AG10803 (cell line): ENCODE data around the gene GRAMD1B.
"Not testable (repeated sequence)": the region's sequence is repeated elsewhere in the genome, so short reads cannot be mapped to it uniquely, and the experiment has no call there.

Experiments used
- DNase-seq: peaks from one replicate; pipeline ENCODE4 v3.0.0; 2010; ENCODE audit warnings: low read depth
- H3K4me3 ChIP-seq: 2 replicates; pipeline ENCODE4 v1.5.1; 2011; ENCODE audit warnings: mild to moderate bottlenecking, low read length, control low read depth
- TF ChIP-seq, protein P1 (sequence below): conservative IDR thresholded peaks from 2 replicates; pipeline ENCODE4 v1.5.1; 2011; ENCODE audit warnings: mild to moderate bottlenecking, low read length, control low read depth, inconsistent platforms

The GRAMD1B gene

DNA sequence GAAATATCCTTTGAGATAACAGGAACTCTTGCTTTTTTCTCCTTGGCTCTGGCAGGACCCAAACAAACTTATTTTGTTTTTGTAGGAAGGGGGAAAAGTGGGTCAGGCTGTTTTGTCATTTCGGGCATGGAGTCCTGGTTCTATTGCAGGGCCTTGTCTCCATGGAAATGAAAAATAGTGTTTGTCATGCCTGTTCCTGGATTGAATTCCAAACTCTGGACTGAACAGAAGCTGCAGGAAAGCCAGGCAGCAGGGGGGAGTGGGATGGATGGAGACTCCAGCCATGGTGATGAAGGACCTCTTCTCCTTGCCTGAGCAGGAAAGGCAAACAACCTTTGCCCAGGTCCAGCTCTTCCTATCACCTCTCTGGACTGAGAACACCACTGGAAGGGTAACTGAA lies 137.4 kb downstream of the GRAMD1B start:
- H3K4me3 ChIP-seq = no peak overlapping the region
- TF ChIP-seq, protein P1, sequence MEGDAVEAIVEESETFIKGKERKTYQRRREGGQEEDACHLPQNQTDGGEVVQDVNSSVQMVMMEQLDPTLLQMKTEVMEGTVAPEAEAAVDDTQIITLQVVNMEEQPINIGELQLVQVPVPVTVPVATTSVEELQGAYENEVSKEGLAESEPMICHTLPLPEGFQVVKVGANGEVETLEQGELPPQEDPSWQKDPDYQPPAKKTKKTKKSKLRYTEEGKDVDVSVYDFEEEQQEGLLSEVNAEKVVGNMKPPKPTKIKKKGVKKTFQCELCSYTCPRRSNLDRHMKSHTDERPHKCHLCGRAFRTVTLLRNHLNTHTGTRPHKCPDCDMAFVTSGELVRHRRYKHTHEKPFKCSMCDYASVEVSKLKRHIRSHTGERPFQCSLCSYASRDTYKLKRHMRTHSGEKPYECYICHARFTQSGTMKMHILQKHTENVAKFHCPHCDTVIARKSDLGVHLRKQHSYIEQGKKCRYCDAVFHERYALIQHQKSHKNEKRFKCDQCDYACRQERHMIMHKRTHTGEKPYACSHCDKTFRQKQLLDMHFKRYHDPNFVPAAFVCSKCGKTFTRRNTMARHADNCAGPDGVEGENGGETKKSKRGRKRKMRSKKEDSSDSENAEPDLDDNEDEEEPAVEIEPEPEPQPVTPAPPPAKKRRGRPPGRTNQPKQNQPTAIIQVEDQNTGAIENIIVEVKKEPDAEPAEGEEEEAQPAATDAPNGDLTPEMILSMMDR = no peak
- peak; percentile 28 for DNase-seq

DNA sequence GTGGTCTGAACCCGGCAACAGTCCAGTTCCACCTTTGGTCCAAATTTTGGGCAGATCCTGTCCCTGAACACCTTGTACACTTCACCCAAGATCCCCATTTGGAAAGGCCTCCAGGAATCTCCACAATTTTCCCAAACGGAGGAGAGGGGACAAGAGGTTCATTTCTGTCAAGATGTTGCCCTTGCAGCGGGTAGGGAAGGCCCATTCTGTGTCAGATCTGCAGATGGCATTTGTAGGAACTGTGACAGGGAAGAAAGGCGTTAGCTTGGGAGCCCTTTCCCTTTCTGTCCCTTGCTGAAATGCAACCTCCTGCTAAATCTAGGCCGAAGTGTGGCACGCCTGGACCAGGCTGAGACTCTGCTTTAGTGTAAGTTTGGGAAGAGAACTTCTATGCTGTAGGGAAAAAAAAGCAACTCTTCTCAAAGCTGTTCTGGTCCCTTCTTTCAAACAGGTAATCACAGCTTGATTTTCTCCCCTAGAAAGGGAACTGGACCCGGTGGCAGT lies 138.3 kb downstream of the GRAMD1B start:
- DNase-seq = no peak
- H3K4me3 ChIP-seq = no peak overlapping the region
- TF ChIP-seq, protein P1 = no peak

DNA sequence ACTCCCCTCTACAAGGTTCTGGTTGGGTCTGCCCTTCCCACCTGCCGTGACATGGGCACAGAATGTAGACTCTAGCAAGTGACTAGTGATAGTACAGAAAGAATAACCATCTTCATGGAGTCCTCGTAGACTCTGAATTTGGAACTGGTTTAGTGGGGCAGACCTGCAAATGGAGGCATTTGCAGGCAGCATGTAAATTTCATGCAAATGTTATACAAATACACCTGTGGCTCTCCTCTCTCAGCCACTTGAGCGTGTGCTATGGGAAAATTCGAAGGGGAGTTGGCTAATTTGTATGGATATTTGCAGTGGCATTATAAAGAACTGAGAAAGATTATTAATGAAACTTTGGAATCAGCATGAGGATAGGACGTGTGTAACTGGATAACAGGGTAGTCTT lies 139.3 kb downstream of the GRAMD1B start:
- no peak overlapping the region for H3K4me3 ChIP-seq
- TF ChIP-seq, protein P1 = no peak
- DNase-seq = no peak

DNA sequence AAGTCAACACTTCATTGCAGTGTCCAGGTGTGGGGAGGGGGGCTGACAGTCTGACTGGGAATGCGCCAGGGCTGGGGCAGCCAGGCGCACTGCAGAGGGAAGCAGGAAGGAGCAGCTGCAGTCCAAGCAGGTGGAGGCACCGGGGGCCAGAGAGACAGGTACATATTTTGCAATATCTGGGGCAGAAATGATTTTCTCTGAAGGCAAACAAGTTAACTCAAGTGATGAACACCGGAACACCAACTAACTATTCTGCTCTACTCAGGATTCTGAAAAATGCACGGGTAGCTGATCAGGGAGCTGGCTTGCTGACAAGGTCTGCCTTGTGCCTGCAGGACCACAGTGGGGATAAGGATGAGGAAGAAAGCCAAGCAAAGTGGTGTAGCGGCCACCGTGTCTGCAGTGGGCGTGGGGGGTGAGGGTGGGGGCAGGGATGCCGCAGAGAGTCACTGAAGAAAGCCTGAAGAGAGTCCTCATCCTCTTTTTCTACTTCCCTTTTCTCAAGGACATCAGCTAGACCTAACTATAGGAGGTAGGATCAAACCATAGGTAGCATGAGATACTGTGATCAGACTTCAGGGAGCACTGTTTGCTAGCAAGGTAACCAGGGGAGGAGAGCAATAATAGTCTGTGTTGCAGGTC lies 141.0 kb downstream of the GRAMD1B start:
- H3K4me3 ChIP-seq = no peak overlapping the region
- TF ChIP-seq, protein P1 = no peak
- DNase-seq = no peak

DNA sequence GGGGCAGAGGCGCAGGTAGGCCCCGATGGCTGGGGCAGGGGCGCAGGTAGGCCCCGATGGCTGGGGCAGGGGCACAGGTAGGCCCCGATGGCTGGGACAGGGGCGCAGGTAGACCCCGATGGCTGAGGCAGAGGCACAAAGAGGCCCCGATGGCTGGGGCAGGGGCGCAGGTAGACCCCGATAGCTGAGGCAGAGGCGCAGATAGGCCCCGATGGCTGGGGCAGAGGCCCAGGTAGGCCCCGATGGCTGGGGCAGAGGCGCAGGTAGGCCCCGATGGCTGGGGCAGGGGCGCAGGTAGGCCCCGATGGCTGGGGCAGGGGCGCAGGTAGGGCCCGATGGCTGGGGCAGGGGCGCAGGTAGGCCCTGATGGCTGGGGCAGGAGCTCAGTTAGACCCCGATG lies 142.7 kb downstream of the GRAMD1B start:
- H3K4me3 ChIP-seq, DNase-seq: not testable (repeated sequence)

GRCh38 chr11:123573286-123573685 lies 143.2 kb downstream of the GRAMD1B start:
- no peak for DNase-seq
- TF ChIP-seq, protein P1 = no peak
- no peak overlapping the region for H3K4me3 ChIP-seq

- DNase-seq = no peak
- H3K4me3 ChIP-seq = no peak overlapping the region
- TF ChIP-seq, protein P1 = no peak
These were observed 145.4 kb downstream of the GRAMD1B start for GRCh38 chr11:123575441-123575840.
